DND-41 (cell line): ENCODE measurements around the gene TBC1D4.

Experiments used
- ATAC-seq: fragments of 200-7000 bp; cut with Tn5 transposase; 3 replicates; pipeline ENCODE4 v1.9.1; 2021; ENCODE audit warnings: low read depth; ENCODE audit not compliant: insufficient read depth
- DNase-seq: peaks from one replicate; pipeline ENCODE4 v3.0.0-alpha.2; 2020
- H2AFZ ChIP-seq: 2 replicates; pipeline ENCODE4 v1.6.0; 2012; ENCODE audit warnings: low read depth, low read length
- H3K27ac ChIP-seq: 2 replicates; pipeline ENCODE4 v1.5.1; 2012; ENCODE audit warnings: low read length, inconsistent platforms
- H3K27me3 ChIP-seq: fragments of 200-600 bp; sonication (generic); 2 replicates; pipeline ENCODE4 v1.6.0; 2012; ENCODE audit warnings: low read length, mild to moderate bottlenecking, inconsistent platforms; ENCODE audit not compliant: insufficient read depth, poor library complexity
- H3K36me3 ChIP-seq: 2 replicates; pipeline ENCODE4 v1.5.1; 2012; ENCODE audit warnings: low read length, inconsistent platforms; ENCODE audit not compliant: insufficient read depth
- H3K4me1 ChIP-seq: 2 replicates; pipeline ENCODE4 v1.5.1; 2012; ENCODE audit warnings: mild to moderate bottlenecking, low read length; ENCODE audit not compliant: insufficient read depth
- H3K4me2 ChIP-seq: 2 replicates; pipeline ENCODE4 v1.6.0; 2012; ENCODE audit warnings: mild to moderate bottlenecking, moderate library complexity, low read length, inconsistent platforms; ENCODE audit not compliant: insufficient read depth
- H3K4me3 ChIP-seq, 2 experiments: fragments of 200-600 bp in 1 of 2; shearing (Covaris generic) in 1 of 2; 2 replicates each; pipeline ENCODE4 v1.5.1; 2012 to 2016; ENCODE audit warnings: inconsistent platforms in 2 of 2, low read length in 2 of 2, mild to moderate bottlenecking in 2 of 2, low read depth in 1 of 2, moderate library complexity in 1 of 2
- H3K79me2 ChIP-seq: 2 replicates; pipeline ENCODE4 v1.6.0; 2012; ENCODE audit warnings: low read length, inconsistent platforms; ENCODE audit not compliant: insufficient read depth
- H3K9ac ChIP-seq: 2 replicates; pipeline ENCODE4 v1.6.0; 2012; ENCODE audit warnings: low read depth, mild to moderate bottlenecking, inconsistent platforms, low read length, moderate library complexity
- H3K9me3 ChIP-seq: 2 replicates; pipeline ENCODE4 v1.5.1; 2012; ENCODE audit warnings: low read length, moderate library complexity, mild to moderate bottlenecking, inconsistent platforms; ENCODE audit not compliant: insufficient read depth, severe bottlenecking
- H4K20me1 ChIP-seq: 2 replicates; pipeline ENCODE4 v1.6.0; 2012; ENCODE audit warnings: low read length; ENCODE audit not compliant: insufficient read depth
- CTCF ChIP-seq: IDR thresholded peaks from 2 replicates; pipeline ENCODE4 v1.5.1; 2012; ENCODE audit warnings: borderline replicate concordance, low read length, moderate library complexity, mild to moderate bottlenecking; ENCODE audit not compliant: poor library complexity, severe bottlenecking; ENCODE audit errors: extremely low read depth
- EZH2 ChIP-seq: IDR thresholded peaks from 3 replicates; pipeline ENCODE4 v1.6.1; 2012; ENCODE audit warnings: borderline replicate concordance, low read depth, mild to moderate bottlenecking, moderate library complexity, low read length, inconsistent platforms; ENCODE audit not compliant: severe bottlenecking

The TBC1D4 gene

GRCh38 chr13:75423946-75424345 is 58.0 kb downstream of the TBC1D4 start:
- no peaks in the 10 kb centered on the region for H3K9me3 ChIP-seq
- H3K27me3 ChIP-seq, result no peaks in the 10 kb centered on the region
- no peak overlapping the region for H3K27ac ChIP-seq
- H4K20me1 ChIP-seq, result no peaks in the 10 kb centered on the region
- H3K36me3 ChIP-seq, result no peaks in the 10 kb centered on the region
- no peaks in the 10 kb centered on the region for H3K4me1 ChIP-seq
- H3K4me2 ChIP-seq, result no peak overlapping the region
- no peaks in the 10 kb centered on the region for H3K79me2 ChIP-seq
- H3K9ac ChIP-seq, result no peak overlapping the region
- TF ChIP-seq CTCF (no peak), EZH2 (no peak)
- ATAC-seq, result no peak
- no peak overlapping the region for H2AFZ ChIP-seq
- no peak for DNase-seq
- no peak overlapping the region for H3K4me3 ChIP-seq

DNA sequence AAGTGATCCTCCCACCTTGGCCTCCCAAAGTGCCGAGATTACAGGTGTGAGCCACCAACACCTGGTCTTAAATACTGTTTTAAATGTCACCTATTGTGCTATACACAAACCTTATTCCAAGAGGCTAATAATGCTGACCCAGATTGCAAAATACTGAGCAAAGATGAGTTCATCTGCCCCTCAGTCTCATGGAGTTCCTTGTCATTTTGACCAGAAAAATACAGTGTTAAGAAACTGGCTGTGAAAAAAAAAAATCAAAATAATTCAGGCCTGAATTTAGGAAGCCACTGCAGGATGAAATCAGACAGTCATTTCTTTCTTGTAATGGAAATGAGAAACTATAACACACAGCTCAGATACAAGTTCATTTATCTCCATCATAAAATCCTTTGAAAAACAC is 59.9 kb downstream of the TBC1D4 start:
- Histone ChIP-seq H3K4me3 (no peak overlapping the region), H3K36me3 (no peaks in the 10 kb centered on the region), H3K9ac (no peak overlapping the region), H3K4me2 (no peak overlapping the region), H4K20me1 (no peaks in the 10 kb centered on the region), H2AFZ (no peak overlapping the region), H3K9me3 (no peaks in the 10 kb centered on the region), H3K79me2 (no peaks in the 10 kb centered on the region), H3K27me3 (no peaks in the 10 kb centered on the region), H3K27ac (no peak overlapping the region), H3K4me1 (no peaks in the 10 kb centered on the region)
- TF ChIP-seq CTCF, result no peak
- no peak for TF ChIP-seq EZH2
- ATAC-seq (no peak), DNase-seq (no peak)

DNA sequence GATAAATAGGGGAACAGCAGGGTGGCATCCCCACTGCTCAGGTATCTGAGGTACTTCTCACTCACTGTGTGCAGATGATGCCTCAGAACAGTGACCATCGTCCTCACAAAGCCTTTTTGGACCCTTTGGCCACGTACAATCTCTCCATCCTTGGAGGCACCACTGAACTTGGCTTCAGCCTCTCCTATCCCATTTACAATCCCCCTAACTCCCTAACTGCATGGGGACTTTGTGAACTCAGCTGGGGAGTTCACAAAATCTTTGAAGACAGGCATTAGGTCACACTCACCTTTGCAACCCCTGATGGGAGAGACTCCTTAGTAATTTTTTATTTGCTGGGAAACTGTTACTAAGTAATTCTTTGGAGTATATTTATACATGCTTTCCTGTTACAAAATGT is 60.8 kb downstream of the TBC1D4 start:
- no peak overlapping the region for H3K4me2 ChIP-seq
- no peak for TF ChIP-seq CTCF
- TF ChIP-seq EZH2, result no peak
- H3K4me3 ChIP-seq, result no peak overlapping the region
- no peaks in the 10 kb centered on the region for H3K9me3 ChIP-seq
- ATAC-seq (no peak), DNase-seq (no peak)
- H3K4me1 ChIP-seq, result no peaks in the 10 kb centered on the region
- no peaks in the 10 kb centered on the region for H3K36me3 ChIP-seq
- no peak overlapping the region for H2AFZ ChIP-seq
- H3K27ac ChIP-seq, result no peak overlapping the region
- no peaks in the 10 kb centered on the region for H3K27me3 ChIP-seq
- no peaks in the 10 kb centered on the region for H4K20me1 ChIP-seq
- H3K9ac ChIP-seq, result no peak overlapping the region
- no peaks in the 10 kb centered on the region for H3K79me2 ChIP-seq

GRCh38 chr13:75419656-75420055 is 62.3 kb downstream of the TBC1D4 start:
- Histone ChIP-seq H3K27me3 (no peaks in the 10 kb centered on the region), H2AFZ (no peak overlapping the region), H3K4me3 (no peak overlapping the region), H3K9me3 (no peaks in the 10 kb centered on the region), H3K79me2 (no peaks in the 10 kb centered on the region), H3K9ac (no peak overlapping the region), H3K36me3 (no peaks in the 10 kb centered on the region), H3K4me2 (no peak overlapping the region), H3K4me1 (no peaks in the 10 kb centered on the region), H4K20me1 (no peaks in the 10 kb centered on the region), H3K27ac (no peak overlapping the region)
- DNase-seq (no peak), ATAC-seq (no peak)
- TF ChIP-seq EZH2 (no peak), CTCF (no peak)
